Astrocyte of the spinal cord (primary cell): ENCODE data around the gene RBMS3.

Experiments used
- DNase-seq: peaks from one replicate; pipeline ENCODE4 v3.0.0; 2011; ENCODE audit warnings: low read depth, low spot score
- H3K4me3 ChIP-seq: 2 replicates; pipeline ENCODE4 v1.5.1; 2011; ENCODE audit warnings: low read depth, mild to moderate bottlenecking, low read length, moderate library complexity
- in situ Hi-C: cut with HindIII; loops from 2 replicates; pipeline ENCODE4 v1.10.0; 2017; ENCODE audit warnings: low sequenced_read_pairs
- TF ChIP-seq, protein P1 (sequence below): IDR thresholded peaks from 2 replicates; pipeline ENCODE4 v1.5.1; 2012; ENCODE audit warnings: low read depth, mild to moderate bottlenecking, low read length, inconsistent platforms

The RBMS3 gene

DNA sequence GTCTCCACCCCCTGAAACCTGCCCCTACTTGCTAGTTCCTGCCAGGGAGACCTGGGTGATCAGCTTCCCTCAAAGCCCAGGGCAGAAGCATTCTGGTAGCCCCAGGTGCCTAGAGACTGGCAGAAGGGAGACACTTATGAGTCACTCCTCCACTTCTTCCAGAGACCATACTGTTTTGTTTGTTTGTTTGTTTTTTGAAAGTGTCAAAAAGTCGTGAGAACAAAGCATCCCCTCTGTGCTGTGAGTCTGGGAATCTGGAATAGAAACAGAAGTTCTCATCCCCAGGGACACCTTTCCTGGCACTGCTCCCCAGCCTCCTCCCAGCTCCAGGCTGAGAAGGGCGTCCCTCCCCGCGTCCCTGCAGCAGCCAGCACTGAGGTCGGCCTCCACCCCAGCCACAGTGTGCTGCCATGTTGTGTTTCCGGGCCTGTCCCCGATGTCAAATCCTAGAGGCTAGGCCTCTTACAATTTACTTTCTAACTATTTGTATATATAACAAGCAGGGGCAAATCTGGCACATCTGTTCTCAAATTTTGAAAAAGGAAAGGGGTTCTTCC, 573.0 kb downstream of the RBMS3 start:
- no peak for DNase-seq
- in situ Hi-C loops = no loop called here
- no peak overlapping the region for H3K4me3 ChIP-seq
- TF ChIP-seq, protein P1, sequence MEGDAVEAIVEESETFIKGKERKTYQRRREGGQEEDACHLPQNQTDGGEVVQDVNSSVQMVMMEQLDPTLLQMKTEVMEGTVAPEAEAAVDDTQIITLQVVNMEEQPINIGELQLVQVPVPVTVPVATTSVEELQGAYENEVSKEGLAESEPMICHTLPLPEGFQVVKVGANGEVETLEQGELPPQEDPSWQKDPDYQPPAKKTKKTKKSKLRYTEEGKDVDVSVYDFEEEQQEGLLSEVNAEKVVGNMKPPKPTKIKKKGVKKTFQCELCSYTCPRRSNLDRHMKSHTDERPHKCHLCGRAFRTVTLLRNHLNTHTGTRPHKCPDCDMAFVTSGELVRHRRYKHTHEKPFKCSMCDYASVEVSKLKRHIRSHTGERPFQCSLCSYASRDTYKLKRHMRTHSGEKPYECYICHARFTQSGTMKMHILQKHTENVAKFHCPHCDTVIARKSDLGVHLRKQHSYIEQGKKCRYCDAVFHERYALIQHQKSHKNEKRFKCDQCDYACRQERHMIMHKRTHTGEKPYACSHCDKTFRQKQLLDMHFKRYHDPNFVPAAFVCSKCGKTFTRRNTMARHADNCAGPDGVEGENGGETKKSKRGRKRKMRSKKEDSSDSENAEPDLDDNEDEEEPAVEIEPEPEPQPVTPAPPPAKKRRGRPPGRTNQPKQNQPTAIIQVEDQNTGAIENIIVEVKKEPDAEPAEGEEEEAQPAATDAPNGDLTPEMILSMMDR = no peak

DNA sequence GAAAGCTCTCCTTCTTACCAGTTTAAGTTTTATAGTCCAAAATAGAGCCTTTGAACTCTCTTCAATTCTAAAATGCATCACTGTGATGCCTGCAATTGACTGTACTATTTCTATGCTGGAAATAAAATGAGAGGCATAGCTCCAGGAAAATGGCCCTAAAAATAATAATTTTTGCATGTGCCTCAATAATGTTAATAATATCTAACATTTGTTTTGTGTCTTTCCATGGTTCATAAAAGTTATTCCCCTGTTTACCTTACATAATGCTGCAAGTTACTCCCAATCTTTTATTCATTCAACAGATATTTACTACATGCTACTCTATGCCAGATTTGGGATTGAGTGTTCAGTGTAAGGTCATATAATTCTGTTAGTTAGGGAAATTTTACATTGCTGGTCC, 574.0 kb downstream of the RBMS3 start:
- no peak for DNase-seq

DNA sequence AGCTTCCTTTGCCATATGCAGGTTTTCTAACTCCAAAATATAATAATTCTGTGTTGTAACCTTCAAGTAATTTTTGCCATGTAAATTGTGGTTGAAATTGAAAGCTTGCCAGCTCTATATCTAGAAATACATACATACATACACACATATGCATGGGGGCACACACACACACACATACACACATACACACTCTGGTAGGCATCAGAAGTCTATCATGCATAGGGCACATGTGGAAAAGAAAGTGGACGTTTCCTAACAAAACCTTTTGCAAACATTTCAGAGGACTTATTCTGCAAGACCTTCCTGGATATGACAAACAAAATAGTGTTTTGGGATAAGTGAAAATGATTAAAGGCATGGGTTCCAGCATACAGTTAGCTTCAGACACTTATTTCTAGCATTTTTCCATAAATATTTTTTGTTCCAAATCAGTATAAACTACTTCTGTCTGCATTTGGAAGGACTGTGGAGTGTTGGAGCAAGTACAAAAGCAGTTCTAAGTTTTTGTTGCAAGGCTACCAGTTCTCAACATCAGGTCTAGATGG, 578.9 kb downstream of the RBMS3 start:
- in situ Hi-C loops = no loop called here
- TF ChIP-seq, protein P1 = no peak
- H3K4me3 ChIP-seq = no peak overlapping the region
- no peak for DNase-seq

More for the DNA sequence above, 574.0 kb downstream of the RBMS3 start:
- TF ChIP-seq, protein P1 = no peak
- in situ Hi-C loops = no loop called here
- H3K4me3 ChIP-seq = no peak overlapping the region

DNA sequence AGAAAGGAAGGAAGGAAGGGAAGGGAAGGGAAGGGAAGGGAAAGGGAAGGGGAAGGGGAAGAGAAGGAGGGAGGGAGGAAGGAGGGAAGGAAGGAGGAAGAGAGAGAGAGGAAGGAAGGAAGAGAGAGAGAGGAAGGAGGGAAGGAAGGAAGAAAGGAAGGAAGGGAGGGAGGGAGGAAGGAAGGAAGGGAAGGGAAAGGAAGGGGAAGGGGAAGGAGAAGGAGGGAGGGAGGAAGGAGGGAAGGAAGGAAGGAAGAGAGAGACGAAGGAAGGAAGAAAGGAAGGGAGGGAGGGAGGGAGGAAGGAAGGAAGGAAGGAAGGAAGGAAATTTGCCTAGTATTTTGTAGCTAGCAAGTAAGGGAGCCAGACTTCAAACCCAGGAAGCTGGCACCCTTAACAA, 583.9 kb downstream of the RBMS3 start:
- DNase-seq = no peak
- in situ Hi-C loops = no loop called here

DNA sequence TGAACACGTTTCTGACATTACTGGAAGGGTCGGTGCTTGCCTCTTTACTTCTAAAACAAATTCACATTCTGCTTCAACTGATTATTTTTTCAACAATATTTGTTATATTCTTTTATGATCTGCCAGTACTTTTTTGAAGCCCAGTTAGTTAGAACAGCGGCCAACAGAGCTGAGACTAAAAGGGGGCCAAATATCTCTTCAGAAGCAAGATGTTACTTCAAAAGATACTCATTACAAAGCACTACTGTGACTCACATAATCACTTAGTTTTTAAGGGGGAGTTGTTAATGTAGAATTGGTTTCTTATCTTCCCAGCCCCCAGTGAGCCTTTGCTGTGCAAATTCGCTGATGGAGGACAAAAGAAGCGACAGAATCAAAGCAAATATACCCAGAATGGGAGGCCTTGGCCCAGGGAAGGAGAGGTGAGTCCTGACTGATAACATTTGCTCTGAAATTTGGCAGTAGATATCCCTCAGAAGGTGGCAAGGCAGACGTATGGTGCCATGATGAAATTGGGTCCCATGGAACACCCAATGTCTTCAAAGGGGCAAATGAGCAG, 587.8 kb downstream of the RBMS3 start:
- H3K4me3 ChIP-seq = no peak overlapping the region
- no peak for DNase-seq
- TF ChIP-seq, protein P1 = no peak
- in situ Hi-C loops = no loop called here

More for the DNA sequence above, 583.9 kb downstream of the RBMS3 start:
- TF ChIP-seq, protein P1 = no peak
- no peak overlapping the region for H3K4me3 ChIP-seq

DNA sequence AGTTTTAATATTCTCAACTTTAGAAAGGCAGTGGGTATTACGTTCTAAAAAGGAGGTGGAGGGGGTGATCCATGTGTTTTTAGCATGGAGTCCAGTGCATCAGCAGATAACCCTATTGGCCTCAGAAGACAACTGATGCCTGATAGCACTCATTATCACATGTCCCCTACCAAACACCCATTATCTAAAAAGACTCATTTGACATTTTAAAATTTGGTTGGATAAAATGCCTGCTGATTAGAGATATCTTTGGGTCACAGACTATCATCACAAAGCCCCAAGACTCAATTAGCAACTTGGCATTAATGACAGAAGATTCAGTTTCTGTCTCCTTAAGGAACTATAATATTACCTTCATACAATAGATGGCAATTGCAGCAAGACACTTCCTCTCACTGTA, 589.3 kb downstream of the RBMS3 start:
- DNase-seq = no peak
- no peak overlapping the region for H3K4me3 ChIP-seq
- in situ Hi-C loops = no loop called here
- TF ChIP-seq, protein P1 = no peak
